ENCODE measurements around the gene MT1X.

MT1X gene

GRCh38 chr16:56715126-56715525 is 32.9 kb downstream of the MT1X start:
- TF ChIP-seq CTCF (IDR thresholded peaks at IDR 0.05) = no peak

GRCh38 chr16:56716761-56717160 is 34.5 kb downstream of the MT1X start:
- TF ChIP-seq CTCF (IDR thresholded peaks at IDR 0.05) = no peak

GRCh38 chr16:56722200-56722842 is 40.1 kb downstream of the MT1X start:
- TF ChIP-seq CTCF (IDR thresholded peaks at IDR 0.05) = no peak

GRCh38 chr16:56724191-56724590 is 41.9 kb downstream of the MT1X start:
- no peak for TF ChIP-seq CTCF (IDR thresholded peaks at IDR 0.05)

- no peak for TF ChIP-seq CTCF (IDR thresholded peaks at IDR 0.05)
Measured at GRCh38 chr16:56726283-56726682, 44.0 kb downstream of the MT1X start.

GRCh38 chr16:56726926-56727325 is 44.7 kb downstream of the MT1X start:
- no peak for TF ChIP-seq CTCF (IDR thresholded peaks at IDR 0.05)

- TF ChIP-seq CTCF (IDR thresholded peaks at IDR 0.05) = no peak
Measured at GRCh38 chr16:56728027-56728426, 45.8 kb downstream of the MT1X start.

Measured in LNCAP (cell line).